SJSA1 (cell line): Measurements from ENCODE around the gene TMC2. TPM values are rescaled to one million over a fixed set of nuclear protein-coding genes. Genes with fewer than 3 reads are reported as not detected.
"Not testable (repeated sequence)": the region's sequence is repeated elsewhere in the genome, so short reads cannot be mapped to it uniquely, and the experiment has no call there.

ENCODE experiments used
- DNase-seq, 2 experiments: peaks; one replicate each; pipeline ENCODE4 v3.0.0-alpha.2; 2015 to 2020; ENCODE audit warnings: low spot score in 2 of 2, low read depth in 1 of 2
- H3K27ac ChIP-seq: fragments of 250-450 bp; sonication (Bioruptor Pico); 2 replicates; pipeline ENCODE4 v1.5.1; 2020; ENCODE audit warnings: mild to moderate bottlenecking, moderate library complexity
- H3K27me3 ChIP-seq: fragments of 250-450 bp; sonication (Bioruptor Pico); replicated peaks from 2 replicates; pipeline ENCODE4 v1.5.1; 2020; ENCODE audit warnings: mild to moderate bottlenecking, moderate library complexity
- H3K36me3 ChIP-seq: fragments of 250-450 bp; sonication (Bioruptor Pico); 2 replicates; pipeline ENCODE4 v1.5.1; 2020; ENCODE audit warnings: mild to moderate bottlenecking
- H3K4me1 ChIP-seq: fragments of 250-450 bp; sonication (Bioruptor Pico); replicated peaks from 2 replicates; pipeline ENCODE4 v1.6.1; 2021; ENCODE audit warnings: mild to moderate bottlenecking
- H3K4me3 ChIP-seq: fragments of 250-450 bp; sonication (Bioruptor Pico); 2 replicates; pipeline ENCODE4 v1.5.1; 2020; ENCODE audit warnings: mild to moderate bottlenecking
- H3K9me3 ChIP-seq: fragments of 250-450 bp; sonication (Bioruptor Pico); replicated peaks from 2 replicates; pipeline ENCODE4 v1.5.1; 2020; ENCODE audit warnings: mild to moderate bottlenecking
- total RNA-seq: library from RNA; depleted of rRNA; stranded (reverse); fragments of >200 nt; shearing (Covaris generic); gene quantifications from 2 replicates; pipeline ENCODE4 v1.2.3, GENCODE V29; 2014

The TMC2 gene
- total RNA-seq, 1 experiment from 2014 or later, result not detected

GRCh38 chr20:2657241-2657640, 120.9 kb downstream of the TMC2 start:
- no peak for DNase-seq
- no peak overlapping the region for H3K27ac ChIP-seq
- no peaks in the 10 kb centered on the region for H3K27me3 ChIP-seq
- peaks cover 95% of the 10 kb centered on the region for H3K36me3 ChIP-seq
- no peak overlapping the region for H3K4me3 ChIP-seq
- H3K4me1 ChIP-seq, result peaks cover 13% of the 10 kb centered on the region
- H3K9me3 ChIP-seq, result no peaks in the 10 kb centered on the region

GRCh38 chr20:2657674-2658073, 121.3 kb downstream of the TMC2 start:
- H3K27me3 ChIP-seq, result no peaks in the 10 kb centered on the region
- peaks cover 13% of the 10 kb centered on the region for H3K4me1 ChIP-seq
- no peaks in the 10 kb centered on the region for H3K9me3 ChIP-seq
- no peak overlapping the region for H3K4me3 ChIP-seq
- H3K27ac ChIP-seq, result no peak overlapping the region
- no peak for DNase-seq
- peaks cover 97% of the 10 kb centered on the region for H3K36me3 ChIP-seq

- Histone ChIP-seq H3K4me1 (peaks cover 16% of the 10 kb centered on the region), H3K27ac (no peak overlapping the region), H3K36me3 (peaks cover 89% of the 10 kb centered on the region), H3K27me3 (no peaks in the 10 kb centered on the region), H3K9me3 (no peaks in the 10 kb centered on the region), H3K4me3 (no peak overlapping the region)
- no peak for DNase-seq
Measured at GRCh38 chr20:2658414-2659354, 122.3 kb downstream of the TMC2 start.

- no peak overlapping the region for H3K27ac ChIP-seq
- H3K36me3 ChIP-seq, result peaks cover 80% of the 10 kb centered on the region
- H3K4me1 ChIP-seq, result peaks cover 10% of the 10 kb centered on the region
- no peak overlapping the region for H3K4me3 ChIP-seq
- DNase-seq, result no peak
- no peaks in the 10 kb centered on the region for H3K27me3 ChIP-seq
- H3K9me3 ChIP-seq, result no peaks in the 10 kb centered on the region
Measured at GRCh38 chr20:2659547-2659946, 123.2 kb downstream of the TMC2 start.

GRCh38 chr20:2663364-2663886, 127.1 kb downstream of the TMC2 start:
- no peak for DNase-seq
- peaks cover 9% of the 10 kb centered on the region for H3K4me1 ChIP-seq
- H3K27me3 ChIP-seq, result no peaks in the 10 kb centered on the region
- H3K4me3 ChIP-seq, result peak overlapping the region; percentile 62
- H3K27ac ChIP-seq, result peak overlapping the region; percentile 67
- H3K9me3 ChIP-seq, result no peaks in the 10 kb centered on the region
- H3K36me3 ChIP-seq, result peaks cover 41% of the 10 kb centered on the region

GRCh38 chr20:2663887-2664719, 127.7 kb downstream of the TMC2 start, which contains the start of gene IDH3B:
Gene IDH3B, minus strand, starts transcription at chr20:2664216. Its CDS starts 28 bp downstream, at chr20:2664188.
- H3K27me3 ChIP-seq, result no peaks in the 10 kb centered on the region
- peak within 1 kb of the TSS; percentile 62 for H3K4me3 ChIP-seq
- DNase-seq, result peak; percentile 82 to 90

GRCh38 chr20:2671977-2672376, 135.6 kb downstream of the TMC2 start:
- Histone ChIP-seq H3K36me3 (no peaks in the 10 kb centered on the region), H3K27me3 (no peaks in the 10 kb centered on the region), H3K27ac (no peak overlapping the region), H3K9me3 (no peaks in the 10 kb centered on the region), H3K4me1 (no peaks in the 10 kb centered on the region), H3K4me3 (no peak overlapping the region)
- DNase-seq, result no peak

More at GRCh38 chr20:2663887-2664719, 127.7 kb downstream of the TMC2 start, which contains the start of gene IDH3B:
- peaks cover 9% of the 10 kb centered on the region for H3K4me1 ChIP-seq
- H3K27ac ChIP-seq, result peak within 1 kb of the TSS; percentile 67
- H3K36me3 ChIP-seq, result peaks cover 35% of the 10 kb centered on the region
- no peaks in the 10 kb centered on the region for H3K9me3 ChIP-seq

GRCh38 chr20:2672446-2672845, 136.1 kb downstream of the TMC2 start:
- no peak for DNase-seq
- Histone ChIP-seq H3K4me3 (no peak overlapping the region), H3K36me3 (no peaks in the 10 kb centered on the region), H3K27ac (no peak overlapping the region), H3K27me3 (no peaks in the 10 kb centered on the region), H3K4me1 (no peaks in the 10 kb centered on the region), H3K9me3 (no peaks in the 10 kb centered on the region)

- Histone ChIP-seq H3K4me3 (no peak overlapping the region), H3K9me3 (no peaks in the 10 kb centered on the region)
Measured at GRCh38 chr20:2673453-2673852, 137.1 kb downstream of the TMC2 start.

GRCh38 chr20:2680046-2680445, 143.7 kb downstream of the TMC2 start:
- Histone ChIP-seq H3K27ac (no peak overlapping the region), H3K36me3 (no peaks in the 10 kb centered on the region), H3K9me3 (0 out of 2 replicates have a peak, but pooled peaks cover 2% of the 10 kb centered on the region), H3K27me3 (0 out of 2 replicates have a peak, but pooled peaks cover 3% of the 10 kb centered on the region), H3K4me1 (no peaks in the 10 kb centered on the region), H3K4me3 (no peak overlapping the region)
- no peak for DNase-seq

More at GRCh38 chr20:2673453-2673852, 137.1 kb downstream of the TMC2 start:
- H3K27me3 ChIP-seq, result no peaks in the 10 kb centered on the region
- H3K36me3 ChIP-seq, result no peaks in the 10 kb centered on the region
- no peak for DNase-seq
- no peak overlapping the region for H3K27ac ChIP-seq
- H3K4me1 ChIP-seq, result no peaks in the 10 kb centered on the region

- not testable (repeated sequence) for H3K4me1 ChIP-seq, H3K36me3 ChIP-seq, H3K27ac ChIP-seq, H3K27me3 ChIP-seq, H3K4me3 ChIP-seq, DNase-seq, H3K9me3 ChIP-seq
Measured at GRCh38 chr20:2682040-2682439, 145.7 kb downstream of the TMC2 start.

GRCh38 chr20:2684817-2685216, 148.4 kb downstream of the TMC2 start:
- DNase-seq, H3K27me3 ChIP-seq, H3K4me3 ChIP-seq, H3K36me3 ChIP-seq, H3K4me1 ChIP-seq, H3K9me3 ChIP-seq, H3K27ac ChIP-seq: not testable (repeated sequence)

GRCh38 chr20:2687514-2687913, 151.1 kb downstream of the TMC2 start:
- no peak overlapping the region for H3K27ac ChIP-seq
- H3K9me3 ChIP-seq, result no peaks in the 10 kb centered on the region
- no peak overlapping the region for H3K4me3 ChIP-seq
- H3K4me1 ChIP-seq, result peaks cover 5% of the 10 kb centered on the region
- no peaks in the 10 kb centered on the region for H3K36me3 ChIP-seq
- DNase-seq, result no peak
- peaks cover 17% of the 10 kb centered on the region for H3K27me3 ChIP-seq
